K562 (cell line): Measurements from ENCODE around the gene OOSP2. TPM values are rescaled to one million over a fixed set of nuclear protein-coding genes. Genes with fewer than 3 reads are reported as not detected.

Experiments
- MED1 ChIP-seq: sonication (generic); formaldehyde crosslinking; IDR thresholded peaks from 2 replicates; pipeline ENCODE4 v1.8.1; 2023; ENCODE audit warnings: missing genetic modification reagents, borderline replicate concordance
- MGA ChIP-seq: fragments of 450-650 bp; IDR thresholded peaks from 2 replicates; pipeline ENCODE4 v1.6.1; 2016; ENCODE audit warnings: mild to moderate bottlenecking, moderate library complexity
- polyA plus RNA-seq, 8 experiments: library from polyadenylated mRNA; depleted of rRNA in 4 of 8; stranded (reverse) in 5 of 8; unstranded in 3 of 8; fragments of >200 nt; fragmentation: Nextera tagmentation in 2 of 8; fragmentation: Illumina TruSeq in 1 of 8; extraction: Ambion mirVana in 2 of 8; extraction: Trizol in 1 of 8; gene quantifications; 2 replicates each; pipeline versions ENCODE4 v1.2.1 to v1.2.3, GENCODE V29; 2011 to 2014; ENCODE audit warnings: inconsistent platforms in 1 of 8, missing spikeins in 1 of 8
- total RNA-seq, 7 experiments: library from RNA; depleted of rRNA in 6 of 7; stranded (reverse); fragments of >200 nt in 6 of 7; fragmentation: Illumina TruSeq in 2 of 7; extraction: Trizol in 2 of 7; gene quantifications; 2 replicates each; pipeline versions ENCODE4 v1.2.1 to v1.2.3, GENCODE V29; 2011 to 2021; ENCODE audit warnings: low replicate concordance in 1 of 7

Gene OOSP2
- total and polyA plus RNA-seq, 9 of the 15 experiments (the other 6 are each of a cell fraction or from before 2014, with no cell fraction given) = 0.14 to 1.5 (median 0.32) TPM; not detected in 4

GRCh38 chr11:60087239-60087638 lies 47.0 kb downstream of the OOSP2 start (continued):
- no peak for TF ChIP-seq MGA
- no peak for TF ChIP-seq MED1
- TF ChIP-seq, all 486 proteins: peak for 0
